ENCODE data around the gene TMED4.
A peak's percentile ranks its signal among the peaks of the same experiment; 100 is the strongest.

TMED4 gene

GRCh38 chr7:44595934-44596635, 14.1 kb upstream of the TMED4 start:
- Mint-ChIP-seq H3K4me1 (ENCODE audit: low read depth) (no peaks in the 10 kb centered on the region), H3K27ac (no peak overlapping the region), H3K9me3 (no peaks in the 10 kb centered on the region), H3K4me3 (no peak overlapping the region), H3K36me3 (ENCODE audit: low read depth) (no peaks in the 10 kb centered on the region), H3K27me3 (no peaks in the 10 kb centered on the region)
- DNase-seq = no peak

GRCh38 chr7:44590910-44591309, 8.9 kb upstream of the TMED4 start:
- Mint-ChIP-seq H3K36me3 (ENCODE audit: low read depth) (no peaks in the 10 kb centered on the region), H3K4me1 (ENCODE audit: low read depth) (peaks cover 6% of the 10 kb centered on the region)
- no peak for DNase-seq

GRCh38 chr7:44587843-44588711, 6.0 kb upstream of the TMED4 start:
- peaks cover 12% of the 10 kb centered on the region for H3K4me1 Mint-ChIP-seq (ENCODE audit: low read depth)
- DNase-seq = no peak
- H3K27me3 Mint-ChIP-seq = no peaks in the 10 kb centered on the region
- H3K36me3 Mint-ChIP-seq (ENCODE audit: low read depth) = no peaks in the 10 kb centered on the region
- H3K27ac Mint-ChIP-seq = peak overlapping the region; percentile 38
- H3K9me3 Mint-ChIP-seq = no peaks in the 10 kb centered on the region
- H3K4me3 Mint-ChIP-seq = no peak overlapping the region

More at GRCh38 chr7:44590910-44591309, 8.9 kb upstream of the TMED4 start:
- Mint-ChIP-seq H3K27me3 (no peaks in the 10 kb centered on the region), H3K4me3 (no peak overlapping the region), H3K27ac (no peak overlapping the region), H3K9me3 (no peaks in the 10 kb centered on the region)

- H3K27ac Mint-ChIP-seq = peak overlapping the region; percentile 96
- H3K36me3 Mint-ChIP-seq (ENCODE audit: low read depth) = peaks cover 40% of the 10 kb centered on the region
- peaks cover 43% of the 10 kb centered on the region for H3K4me1 Mint-ChIP-seq (ENCODE audit: low read depth)
- no peaks in the 10 kb centered on the region for H3K9me3 Mint-ChIP-seq
- no peaks in the 10 kb centered on the region for H3K27me3 Mint-ChIP-seq
- no peak for DNase-seq
- H3K4me3 Mint-ChIP-seq = peak overlapping the region; percentile 87
Observed at GRCh38 chr7:44583146-44583865, 1.3 kb upstream of the TMED4 start.

- Mint-ChIP-seq H3K27me3 (no peaks in the 10 kb centered on the region), H3K9me3 (no peaks in the 10 kb centered on the region), H3K4me1 (ENCODE audit: low read depth) (peaks cover 45% of the 10 kb centered on the region), H3K36me3 (ENCODE audit: low read depth) (peaks cover 54% of the 10 kb centered on the region), H3K27ac (peak overlapping the region; percentile 96), H3K4me3 (peak overlapping the region; percentile 87)
- peak; percentile 70 for DNase-seq
Observed at GRCh38 chr7:44580945-44581878, 819 bp downstream of the TMED4 start.

GRCh38 chr7:44576228-44576627, 5.8 kb downstream of the TMED4 start:
- H3K4me1 Mint-ChIP-seq (ENCODE audit: low read depth) = peaks cover 69% of the 10 kb centered on the region

GRCh38 chr7:44575054-44575453, 7.0 kb downstream of the TMED4 start:
- Mint-ChIP-seq H3K27me3 (no peaks in the 10 kb centered on the region), H3K36me3 (ENCODE audit: low read depth) (peaks cover 92% of the 10 kb centered on the region), H3K9me3 (no peaks in the 10 kb centered on the region), H3K4me3 (peak overlapping the region; percentile 93), H3K27ac (peak overlapping the region; percentile 95), H3K4me1 (ENCODE audit: low read depth) (peaks cover 58% of the 10 kb centered on the region)
- DNase-seq = peak; percentile 2

More at GRCh38 chr7:44576228-44576627, 5.8 kb downstream of the TMED4 start:
- Mint-ChIP-seq H3K27me3 (no peaks in the 10 kb centered on the region), H3K36me3 (ENCODE audit: low read depth) (peaks cover 92% of the 10 kb centered on the region), H3K27ac (peak overlapping the region; percentile 95), H3K9me3 (no peaks in the 10 kb centered on the region), H3K4me3 (no peak overlapping the region)
- no peak for DNase-seq

- peak overlapping the region; percentile 93 for H3K4me3 Mint-ChIP-seq
- H3K9me3 Mint-ChIP-seq = no peaks in the 10 kb centered on the region
- peaks cover 57% of the 10 kb centered on the region for H3K4me1 Mint-ChIP-seq (ENCODE audit: low read depth)
- H3K27me3 Mint-ChIP-seq = no peaks in the 10 kb centered on the region
- peaks cover 92% of the 10 kb centered on the region for H3K36me3 Mint-ChIP-seq (ENCODE audit: low read depth)
- DNase-seq = no peak
- peak overlapping the region; percentile 95 for H3K27ac Mint-ChIP-seq
Observed at GRCh38 chr7:44574287-44574872, 7.7 kb downstream of the TMED4 start.

- DNase-seq = peak; percentile 93
- no peaks in the 10 kb centered on the region for H3K27me3 Mint-ChIP-seq
- H3K4me3 Mint-ChIP-seq = peak within 1 kb of the TSS; percentile 93
- peak within 1 kb of the TSS; percentile 95 for H3K27ac Mint-ChIP-seq
- peaks cover 56% of the 10 kb centered on the region for H3K4me1 Mint-ChIP-seq (ENCODE audit: low read depth)
- no peaks in the 10 kb centered on the region for H3K9me3 Mint-ChIP-seq
- H3K36me3 Mint-ChIP-seq (ENCODE audit: low read depth) = peaks cover 92% of the 10 kb centered on the region
Observed at GRCh38 chr7:44573464-44574286, 8.4 kb downstream of the TMED4 start, which contains the start of gene DDX56. TSS of gene DDX56 (minus strand) at chr7:44573908. CDS start at chr7:44573895, 13 bp downstream.

GRCh38 chr7:44572771-44573170, 9.3 kb downstream of the TMED4 start:
- Mint-ChIP-seq H3K4me3 (peak overlapping the region; percentile 93), H3K9me3 (no peaks in the 10 kb centered on the region), H3K36me3 (ENCODE audit: low read depth) (peaks cover 92% of the 10 kb centered on the region), H3K4me1 (ENCODE audit: low read depth) (peaks cover 54% of the 10 kb centered on the region), H3K27me3 (no peaks in the 10 kb centered on the region), H3K27ac (peak overlapping the region; percentile 95)
- no peak for DNase-seq

- no peak overlapping the region for H3K4me3 Mint-ChIP-seq
- no peaks in the 10 kb centered on the region for H3K27me3 Mint-ChIP-seq
- no peak for DNase-seq
- no peaks in the 10 kb centered on the region for H3K9me3 Mint-ChIP-seq
- H3K36me3 Mint-ChIP-seq (ENCODE audit: low read depth) = peaks cover 96% of the 10 kb centered on the region
- H3K27ac Mint-ChIP-seq = no peak overlapping the region
- H3K4me1 Mint-ChIP-seq (ENCODE audit: low read depth) = peaks cover 54% of the 10 kb centered on the region
Observed at GRCh38 chr7:44569959-44570358, 12.1 kb downstream of the TMED4 start.

- peaks cover 44% of the 10 kb centered on the region for H3K4me1 Mint-ChIP-seq (ENCODE audit: low read depth)
- no peak for DNase-seq
- H3K36me3 Mint-ChIP-seq (ENCODE audit: low read depth) = peaks cover 97% of the 10 kb centered on the region
- H3K27me3 Mint-ChIP-seq = no peaks in the 10 kb centered on the region
- H3K9me3 Mint-ChIP-seq = no peaks in the 10 kb centered on the region
- no peak overlapping the region for H3K4me3 Mint-ChIP-seq
- peak overlapping the region; percentile 62 for H3K27ac Mint-ChIP-seq
Observed at GRCh38 chr7:44568771-44569560, 13.1 kb downstream of the TMED4 start.

Data from activated T-cell treated with anti-CD3 and anti-CD28 coated beads, Interleukin-2, amount 50 U/mL, for 24 hours (primary cell).